Measurements from ENCODE around the gene RAP2B.
"Not testable (repeated sequence)": the region's sequence is repeated elsewhere in the genome, so short reads cannot be mapped to it uniquely, and the experiment has no call there.

The RAP2B gene

DNA sequence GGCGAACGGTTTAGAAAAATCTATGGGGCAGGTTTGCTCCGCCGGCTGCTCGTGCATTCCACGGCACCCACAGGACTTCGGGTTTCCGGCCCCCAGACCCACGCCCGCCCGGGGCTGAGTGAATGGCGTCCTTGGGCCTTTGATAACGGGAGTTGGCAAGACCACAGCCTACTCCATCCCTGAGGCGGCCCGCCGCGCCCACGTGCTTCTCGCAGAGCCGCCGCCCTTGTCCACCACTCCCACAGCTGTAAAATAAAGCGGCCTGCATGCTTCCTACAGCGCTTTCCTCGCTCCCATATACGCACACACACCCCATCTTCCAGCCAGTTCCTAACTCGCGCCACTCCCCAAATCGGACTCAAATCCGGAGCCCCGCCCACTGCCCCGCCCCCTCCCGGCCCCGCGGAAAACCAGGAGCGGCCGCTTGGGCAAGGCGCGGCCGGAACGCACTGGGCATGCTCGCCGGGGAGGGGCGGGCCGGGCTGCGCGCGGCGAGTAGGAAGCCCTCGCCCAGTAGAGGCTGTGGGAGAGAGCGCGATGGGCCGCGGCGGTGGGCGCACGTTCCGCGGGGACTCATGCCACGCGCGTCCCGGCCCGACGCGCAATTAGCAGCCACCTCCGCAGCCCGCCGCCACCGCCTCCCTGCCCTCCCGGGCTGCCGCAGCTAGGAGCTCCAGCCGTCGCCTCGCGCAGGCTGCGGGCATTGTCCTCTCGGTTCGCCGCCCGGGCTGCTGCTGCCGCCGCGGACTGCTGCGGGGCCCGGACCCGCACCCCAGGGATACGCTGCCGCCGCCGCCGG lies at the start of gene RAP2B:
TSS of gene RAP2B (plus strand) at position 513 of the 799 bp plus-strand sequence. CDS start 468 bp downstream, outside the sequence.
- DNase-seq, result peak; percentile 99

DNA sequence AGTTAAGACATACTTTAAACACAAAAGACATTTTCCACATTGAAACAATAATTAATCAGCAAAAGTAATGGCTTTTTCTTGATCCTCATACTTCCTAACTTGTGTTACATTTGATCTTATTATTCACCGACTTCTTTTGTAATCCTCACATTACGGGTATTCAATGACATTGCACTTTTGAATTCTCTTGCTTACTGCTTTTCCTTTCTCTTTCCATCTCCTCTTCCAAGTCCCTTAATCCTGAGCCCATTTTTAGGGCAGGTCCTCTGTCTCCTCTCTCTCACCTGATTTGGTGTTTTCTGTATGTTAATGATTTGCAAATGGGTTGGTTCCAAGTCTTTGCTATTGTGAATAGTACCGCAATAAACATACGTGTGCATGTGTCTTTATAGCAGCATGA lies 48.5 kb upstream of the RAP2B start:
- DNase-seq, result no peak

DNA sequence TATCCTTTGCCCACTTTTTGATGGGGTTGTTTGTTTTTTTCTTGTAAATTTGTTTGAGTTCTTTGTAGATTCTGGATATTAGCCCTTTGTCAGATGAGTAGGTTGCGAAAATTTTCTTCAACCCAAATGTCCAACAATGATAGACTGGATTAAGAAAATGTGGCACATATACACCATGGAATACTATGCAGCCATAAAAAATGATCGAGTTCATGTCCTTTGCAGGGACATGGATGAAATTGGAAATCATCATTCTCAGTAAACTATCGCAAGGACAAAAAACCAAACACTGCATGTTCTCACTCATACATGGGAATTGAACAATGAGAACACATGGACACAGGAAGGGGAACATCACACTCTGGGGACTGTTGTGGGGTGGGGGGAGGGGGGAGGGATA lies 47.8 kb upstream of the RAP2B start:
- DNase-seq, result not testable (repeated sequence)

DNA sequence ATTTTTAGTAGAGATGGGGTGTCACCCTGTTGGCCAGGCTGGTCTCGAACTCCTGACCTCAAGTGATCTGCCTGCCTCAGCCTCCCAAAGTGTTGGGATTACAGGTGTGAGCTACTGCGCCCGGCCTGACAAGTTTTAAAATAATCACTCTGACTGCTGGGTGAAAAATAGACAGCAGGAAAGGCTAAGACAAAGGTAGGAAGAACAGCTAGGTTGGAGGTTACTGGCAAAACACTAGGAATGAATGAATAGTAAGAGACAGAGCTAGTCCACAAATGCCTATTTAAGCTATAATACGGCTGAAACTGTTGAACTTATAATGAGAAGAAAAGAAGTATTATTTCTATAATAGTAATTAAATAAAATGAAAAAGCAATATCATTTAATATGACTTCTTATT lies 46.7 kb upstream of the RAP2B start:
- DNase-seq, result no peak

DNA sequence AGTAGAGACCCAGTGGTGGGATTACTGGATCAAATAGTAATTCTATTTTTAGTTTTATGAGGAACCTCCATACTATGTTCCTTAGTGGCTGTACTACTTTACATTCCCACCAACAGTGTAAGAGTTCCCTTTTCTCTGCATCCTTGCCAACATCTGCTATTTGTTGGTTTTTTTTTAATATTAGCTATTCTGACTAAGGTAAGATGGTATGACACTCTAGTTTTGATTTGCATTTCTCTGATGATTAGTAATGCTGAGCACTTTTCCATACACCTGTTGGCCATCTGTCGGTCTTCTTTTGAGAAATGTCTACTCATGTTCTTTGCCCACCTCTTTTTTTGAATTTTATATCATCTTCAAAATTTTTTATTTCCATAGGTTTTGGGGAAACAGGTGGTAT lies 34.2 kb upstream of the RAP2B start:
- DNase-seq, result no peak

DNA sequence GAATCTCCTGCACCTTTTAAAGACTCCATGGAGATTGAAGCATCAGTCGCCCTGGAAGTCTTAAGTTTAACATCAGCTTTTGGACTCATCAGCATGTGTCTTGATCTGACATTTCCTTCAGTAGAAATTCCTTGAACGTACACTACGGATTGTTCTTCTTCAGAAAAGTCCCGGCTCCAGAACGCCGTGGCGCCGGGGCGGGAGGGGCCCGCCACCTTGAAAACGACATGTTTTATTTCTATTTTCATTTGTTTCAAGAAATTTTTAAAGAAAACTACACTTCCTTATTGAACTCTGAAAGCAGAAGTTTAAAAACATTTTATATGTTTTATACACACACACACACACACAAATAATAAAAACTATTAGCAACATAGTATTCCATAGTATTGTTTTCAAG lies 32.6 kb upstream of the RAP2B start:
- DNase-seq, result no peak

DNA sequence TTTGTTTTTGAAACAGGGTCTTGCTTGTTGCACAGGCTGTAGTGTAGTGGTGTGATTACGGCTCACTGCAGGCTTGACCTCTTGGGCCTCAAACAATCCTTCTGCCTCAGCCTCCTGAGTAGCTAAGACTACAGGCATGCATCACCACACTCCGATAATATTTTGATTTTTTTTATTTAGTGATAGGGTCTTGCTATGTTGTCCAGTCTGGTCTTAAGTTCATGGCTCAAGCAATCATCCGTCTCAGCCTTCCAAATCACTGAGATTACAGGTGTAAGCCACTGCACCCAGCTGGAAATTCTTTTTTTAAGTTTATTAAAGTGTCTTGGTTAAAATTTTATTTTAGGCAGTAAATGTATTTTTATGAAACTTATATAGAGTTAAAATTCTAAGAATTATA lies 32.2 kb upstream of the RAP2B start:
- no peak for DNase-seq

DNA sequence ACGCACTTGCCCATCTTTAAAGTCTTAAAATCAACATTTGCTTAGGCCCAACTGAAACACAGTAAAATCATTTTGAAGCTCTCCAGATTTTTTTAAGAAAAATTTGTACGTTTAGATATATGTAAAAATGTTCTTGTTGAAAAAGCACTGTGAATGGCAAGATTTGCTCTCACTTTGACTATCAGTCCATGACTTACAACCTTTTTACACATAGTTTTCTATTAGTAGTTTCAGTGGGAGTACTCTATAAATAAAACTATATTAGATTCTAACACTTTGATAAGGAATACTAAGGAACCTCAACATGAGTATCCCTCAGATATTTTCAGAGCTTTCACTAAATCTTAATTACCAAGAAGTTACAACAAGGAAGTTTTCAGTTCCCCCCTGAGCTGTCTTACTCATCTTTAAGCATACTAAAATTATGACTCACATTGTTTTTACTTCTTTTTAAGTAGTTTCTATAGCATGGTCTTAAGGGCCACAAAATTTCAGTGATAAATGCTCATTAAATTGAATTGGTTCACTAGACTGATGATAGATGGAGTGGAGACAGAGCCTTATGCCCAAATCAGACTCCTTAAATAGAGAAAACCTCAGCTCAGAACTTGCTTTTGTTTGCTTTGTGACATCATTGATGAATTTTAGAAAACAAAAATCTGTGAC lies 31.6 kb upstream of the RAP2B start:
- DNase-seq, result no peak

DNA sequence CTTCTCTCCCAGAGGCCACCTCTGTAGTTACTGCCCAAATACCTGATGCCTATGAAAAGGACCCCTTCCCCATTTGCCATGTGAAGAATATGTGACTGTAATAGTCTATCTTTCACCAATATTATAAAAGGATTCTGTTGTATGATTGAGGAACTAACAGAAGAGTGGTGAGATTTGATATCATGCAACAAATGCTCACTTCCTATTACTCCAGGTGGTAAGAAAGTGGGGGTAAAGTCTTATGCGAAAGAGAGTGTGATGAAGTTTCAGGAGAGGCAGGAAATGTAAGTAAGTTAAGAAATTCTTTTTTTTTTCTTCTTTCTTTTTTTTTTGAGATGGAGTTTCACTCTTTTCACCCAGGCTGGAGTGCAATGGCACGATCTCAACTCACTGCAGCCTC lies 24.4 kb upstream of the RAP2B start:
- no peak for DNase-seq

DNA sequence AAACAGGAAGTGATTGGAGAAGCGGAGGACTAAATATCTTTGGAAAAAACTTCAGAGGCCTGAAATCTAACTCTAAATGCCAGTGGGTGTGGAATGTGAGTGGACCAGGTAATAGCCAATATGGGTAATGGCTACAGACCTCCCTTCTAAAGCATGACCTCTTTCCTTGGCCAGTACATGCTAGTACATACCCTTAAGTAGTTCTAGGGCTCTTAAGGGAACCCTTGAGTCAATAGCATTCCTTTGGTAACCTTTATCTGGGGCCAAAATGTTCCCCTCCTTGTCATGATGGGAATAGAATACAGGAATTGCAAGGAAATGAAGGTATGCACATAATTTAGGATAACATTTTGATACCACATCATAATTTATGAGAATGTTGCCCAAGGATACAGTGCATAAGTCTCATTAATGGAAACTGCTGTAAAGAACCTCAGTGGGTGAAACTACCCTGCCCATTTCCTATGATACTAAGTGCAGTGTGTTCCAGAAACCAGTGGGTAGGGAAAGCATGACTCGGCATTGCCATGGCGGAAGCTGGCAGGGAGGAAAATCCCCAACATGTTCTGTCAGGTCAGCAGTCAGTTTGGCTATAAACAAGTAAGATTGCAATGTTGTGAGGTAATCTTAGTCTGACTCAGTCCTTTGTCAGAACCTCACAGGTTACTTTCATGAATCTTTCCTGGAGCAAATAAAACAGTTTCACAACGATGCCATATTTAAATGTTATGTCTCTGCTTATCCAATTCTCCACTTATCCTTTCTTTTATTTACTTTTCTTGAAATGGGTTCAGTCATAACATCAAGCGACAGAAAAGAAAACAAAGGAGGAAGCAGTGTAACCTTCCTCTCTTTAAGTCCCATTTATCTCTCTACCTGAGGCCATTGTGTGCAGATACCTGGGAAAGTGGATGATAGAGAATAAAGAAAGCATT lies 23.5 kb upstream of the RAP2B start:
- no peak for DNase-seq

DNA sequence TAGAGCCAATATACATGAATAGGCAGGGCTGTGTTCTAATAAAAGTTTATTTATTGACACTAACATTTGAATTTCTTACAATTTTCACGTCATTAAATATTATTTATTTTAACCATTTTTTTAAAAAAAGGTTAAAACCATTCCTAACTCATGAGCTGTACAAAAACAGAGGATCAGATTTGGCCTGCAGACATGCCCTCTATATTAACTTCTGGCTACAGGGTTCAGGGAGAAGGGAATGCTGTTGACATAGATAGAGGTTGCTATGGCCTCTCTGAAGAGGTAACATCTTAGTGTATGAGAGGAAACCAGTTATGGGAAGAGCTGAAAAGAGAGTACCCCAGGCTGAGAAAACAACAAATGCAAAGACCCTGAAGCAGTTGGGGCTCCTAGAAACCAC lies 19.1 kb upstream of the RAP2B start:
- DNase-seq, result no peak

DNA sequence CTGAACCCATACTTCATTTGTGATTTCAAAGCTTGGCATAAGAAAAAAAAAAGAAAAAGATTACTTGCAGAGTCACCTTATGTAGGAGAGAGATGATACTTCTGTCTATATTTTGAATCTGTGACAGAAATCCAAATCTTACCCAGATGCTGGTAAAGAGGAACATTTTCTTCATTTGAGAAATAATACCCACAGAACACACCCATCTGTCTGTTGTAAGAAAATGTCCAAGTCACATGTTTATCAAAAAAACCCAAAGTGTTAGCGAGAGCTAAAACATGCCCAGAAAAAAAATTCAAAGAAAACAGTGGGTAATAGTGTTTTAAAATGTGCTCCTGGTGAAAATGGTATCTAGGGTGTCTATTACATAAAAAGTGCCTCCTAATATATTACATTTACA lies 18.0 kb upstream of the RAP2B start:
- no peak for DNase-seq

DNA sequence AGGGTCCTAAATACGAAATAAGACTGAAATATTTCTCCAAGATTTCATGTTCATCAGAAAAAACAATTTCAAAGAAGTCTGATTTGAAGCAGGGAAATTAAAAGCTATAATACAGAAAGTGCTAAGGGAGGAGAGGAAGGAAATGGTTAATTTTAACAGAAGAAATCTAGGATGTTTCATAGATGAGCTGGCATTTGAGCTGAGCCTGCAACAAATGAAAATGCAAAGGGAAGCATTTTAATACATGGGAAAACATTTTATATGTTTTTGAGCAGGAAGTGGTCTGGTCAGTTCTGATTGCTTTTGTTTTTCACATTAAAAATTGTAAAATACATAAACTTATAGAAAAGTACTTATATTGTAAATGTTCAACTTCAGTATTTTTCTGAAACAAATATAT lies 17.2 kb upstream of the RAP2B start:
- no peak for DNase-seq

DNA sequence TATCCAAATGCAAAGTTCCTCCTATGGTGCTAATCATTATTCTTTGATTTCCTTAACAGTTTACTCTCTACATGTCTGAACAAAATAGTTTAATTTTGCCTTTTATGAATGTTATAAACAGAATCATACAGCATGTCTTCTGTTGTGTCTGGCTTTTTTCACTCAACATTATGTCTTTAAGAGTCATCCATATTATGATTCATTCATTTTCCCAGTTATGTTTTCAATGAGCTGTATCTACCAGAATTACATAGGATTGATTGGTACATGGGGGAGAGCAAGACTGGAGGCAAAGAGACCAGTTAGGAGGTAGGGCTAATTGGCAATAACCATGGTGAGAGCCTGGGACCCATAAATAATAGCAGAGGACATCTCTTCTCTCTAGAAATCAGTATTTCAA lies 16.6 kb upstream of the RAP2B start:
- no peak for DNase-seq

DNA sequence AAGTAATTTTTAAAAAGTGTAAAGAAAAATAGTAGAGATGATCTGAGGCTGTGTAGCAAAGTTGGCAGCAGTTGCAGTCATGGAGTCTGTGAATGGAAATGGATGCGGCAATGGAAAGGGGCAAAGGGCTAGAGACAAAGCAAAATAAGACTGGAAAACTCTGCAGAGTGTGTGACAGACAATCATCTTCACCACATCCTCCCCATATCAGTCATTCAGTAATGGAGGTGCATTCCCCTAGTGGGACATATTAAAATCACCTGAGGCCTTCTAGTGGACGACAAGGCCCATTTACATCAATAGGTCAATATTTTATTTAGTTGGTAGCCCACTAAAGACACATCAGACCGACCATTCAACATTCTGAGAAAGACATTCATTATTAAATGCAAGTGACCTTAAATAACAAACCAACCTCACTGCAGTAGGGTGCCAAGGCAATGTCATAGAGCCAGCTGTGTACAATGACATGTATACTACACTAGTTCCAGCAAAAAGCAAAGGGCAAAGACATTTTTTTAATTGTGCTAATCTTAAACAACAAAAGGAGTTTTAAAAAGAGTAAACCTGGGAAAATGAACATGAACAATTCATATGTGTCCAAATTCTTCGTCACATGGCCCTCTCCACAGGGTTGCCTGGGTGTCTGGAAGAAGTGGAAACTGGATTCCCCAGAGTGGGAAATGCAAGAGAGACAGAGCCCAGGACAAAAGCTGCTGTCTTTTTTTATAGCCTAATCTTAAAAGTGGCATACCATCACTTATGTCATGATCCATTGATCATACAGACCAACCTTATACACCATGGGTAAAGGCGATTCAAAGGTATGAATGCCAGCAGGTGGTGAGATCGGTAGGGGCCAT lies 15.6 kb upstream of the RAP2B start:
- no peak for DNase-seq

DNA sequence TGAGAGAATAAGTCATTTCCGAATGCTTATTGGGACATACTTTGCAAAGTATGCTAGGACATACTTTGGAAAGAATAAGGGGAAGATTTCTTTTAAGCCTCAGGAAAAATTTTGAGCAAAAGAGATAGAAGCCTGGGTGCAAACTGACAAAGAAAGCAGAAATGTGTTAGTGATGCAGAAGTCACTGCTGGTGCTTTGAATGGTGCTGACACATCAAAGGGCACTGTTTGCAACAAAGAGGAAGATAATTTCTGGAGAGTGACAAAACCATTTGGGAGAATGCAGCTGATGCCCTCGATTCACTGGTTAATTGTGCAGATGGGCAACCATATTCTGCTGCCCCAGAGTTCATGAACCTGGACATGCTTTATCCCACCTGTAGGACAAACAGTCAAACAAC lies 11.0 kb upstream of the RAP2B start:
- no peak for DNase-seq

DNA sequence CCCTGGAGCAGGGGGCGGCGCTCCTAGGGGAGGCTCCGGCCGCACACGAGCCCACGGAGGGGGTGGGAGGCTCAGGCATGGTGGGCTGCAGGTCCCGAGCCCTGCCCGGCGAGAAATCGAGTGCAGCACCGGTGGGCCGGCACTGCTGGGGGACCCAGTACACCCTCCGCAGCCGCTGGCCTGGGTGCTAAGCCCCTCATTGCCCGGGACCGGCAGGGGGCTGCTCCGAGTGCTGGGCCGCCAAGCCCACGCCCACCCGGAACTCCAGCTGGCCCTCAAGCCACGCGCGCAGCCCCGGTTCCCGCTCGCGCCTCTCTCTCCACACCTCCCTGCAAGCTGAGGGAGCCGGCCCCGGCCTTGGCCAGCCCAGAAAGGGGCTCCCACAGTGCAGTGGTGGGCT lies 6.2 kb upstream of the RAP2B start:
- DNase-seq, result not testable (repeated sequence)

DNA sequence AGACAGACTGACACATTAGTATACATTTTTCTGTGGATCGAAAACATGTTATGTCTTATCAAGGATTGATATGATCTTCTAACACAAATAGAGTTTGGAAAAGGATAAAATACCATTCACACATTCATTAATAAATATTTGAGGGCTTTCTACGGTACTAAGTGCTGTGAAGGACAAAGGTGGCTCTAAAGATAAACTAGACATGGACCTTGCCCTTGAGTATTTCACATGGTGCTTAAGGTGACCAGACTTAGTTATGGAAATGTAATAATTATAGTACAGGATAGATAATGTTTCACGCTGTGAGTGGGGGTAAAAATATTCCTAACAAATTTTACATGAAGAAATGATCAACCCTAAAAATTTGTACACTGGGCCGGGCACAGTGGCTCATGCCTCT lies 3.8 kb upstream of the RAP2B start:
- no peak for DNase-seq

DNA sequence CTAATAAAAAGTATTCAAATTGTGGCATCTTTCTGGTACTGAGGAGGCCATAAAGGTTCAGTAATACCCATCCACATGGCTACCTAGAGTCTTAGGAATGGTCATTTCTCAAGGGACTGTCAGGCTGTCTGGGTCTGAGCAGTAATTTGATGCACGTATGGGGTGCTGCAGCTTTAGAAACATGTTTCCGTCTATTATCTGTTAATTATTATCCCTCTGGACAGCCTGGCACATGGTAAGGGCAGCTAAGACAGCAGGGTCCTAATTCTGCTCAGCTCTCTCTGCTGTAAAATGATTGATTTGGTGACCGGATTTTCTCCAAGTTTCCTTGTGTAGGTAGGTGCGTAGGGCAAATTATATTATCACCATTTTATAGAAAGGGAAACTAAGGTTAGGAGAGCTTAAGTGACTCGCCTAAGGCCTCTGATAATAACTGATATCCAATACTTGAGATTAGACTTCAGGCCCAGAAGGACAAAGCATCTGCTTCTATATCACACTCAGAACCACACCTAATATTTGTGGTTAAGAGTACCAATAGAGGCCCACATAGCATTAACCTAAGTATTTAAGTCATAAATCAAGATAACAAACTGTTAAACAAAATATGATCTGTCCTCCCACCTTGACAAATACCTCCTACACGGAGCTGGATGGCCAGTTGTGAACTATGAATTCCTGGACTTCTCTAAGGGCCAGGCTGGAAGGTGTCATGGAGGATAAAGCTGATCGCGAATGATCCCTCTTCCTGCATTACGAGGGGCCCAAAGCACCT lies 2.9 kb upstream of the RAP2B start:
- DNase-seq, result no peak

DNA sequence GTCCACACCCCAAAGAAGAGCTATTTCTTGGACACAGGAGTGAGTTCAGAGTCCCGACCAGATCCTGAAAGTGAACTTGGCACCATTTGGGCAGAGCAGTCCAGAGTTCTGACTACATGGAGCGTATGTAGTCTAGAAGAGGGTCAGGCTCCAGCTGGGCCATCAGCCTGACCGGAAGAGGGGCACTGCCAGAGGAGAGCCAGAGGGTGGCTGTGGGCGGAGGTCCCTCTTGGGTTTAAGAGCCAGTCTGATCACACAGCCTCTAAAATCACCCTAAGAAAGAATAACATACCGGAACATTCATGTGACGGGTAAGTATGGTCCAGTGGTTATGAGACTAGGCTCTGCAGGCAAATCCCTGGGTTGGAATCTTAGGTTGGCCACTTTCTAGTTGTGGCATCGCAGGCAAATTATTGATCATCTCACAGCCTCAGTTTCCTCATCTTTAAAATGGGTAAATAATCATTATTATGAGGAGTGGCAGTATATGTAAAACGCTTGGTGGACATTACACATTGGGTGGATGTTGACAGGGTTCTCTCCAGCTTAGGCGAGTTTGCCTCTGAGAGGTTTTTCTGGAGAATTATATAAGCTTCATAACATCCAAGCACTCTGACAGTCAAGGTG lies 2.1 kb upstream of the RAP2B start:
- no peak for DNase-seq

DNA sequence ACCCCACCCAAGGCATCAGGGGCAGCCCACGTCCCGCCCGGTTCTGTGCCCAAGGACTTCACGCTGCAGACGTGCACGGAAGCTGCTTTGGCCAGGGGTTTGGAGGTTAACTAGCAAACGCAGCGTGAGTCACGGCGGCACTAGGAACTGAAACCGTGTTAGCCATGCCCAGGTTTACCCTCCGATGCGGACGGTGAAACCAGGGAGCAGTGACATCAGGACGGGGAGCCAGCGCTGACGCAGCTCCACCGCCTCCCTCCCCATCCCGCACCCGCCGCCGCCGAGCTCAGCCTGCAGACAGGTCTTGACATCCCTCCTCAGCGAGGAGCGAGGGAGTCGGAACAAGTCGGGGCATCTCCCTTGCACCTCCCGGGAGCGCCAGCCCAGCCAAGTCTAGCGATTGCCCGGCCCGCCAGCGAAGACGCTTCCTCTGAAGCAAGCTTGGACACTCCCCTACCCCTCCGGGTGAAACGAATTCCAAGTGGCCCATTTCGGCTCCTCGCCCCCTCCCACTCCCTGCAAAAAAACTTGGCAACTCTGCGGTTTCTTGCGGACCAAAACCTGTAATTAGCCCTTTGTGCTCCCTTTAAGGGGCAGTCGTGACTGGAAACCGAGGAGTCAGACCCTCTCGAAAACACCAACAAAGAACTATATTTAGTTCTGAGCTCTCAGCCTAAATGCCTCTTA lies 1.4 kb upstream of the RAP2B start:
- peak; percentile 82 for DNase-seq

Measured in CD4-positive, alpha-beta T cell treated with Interleukin-6 for 4 hours (primary cell).